NCI-H2107 treated with DMSO at 0.1 percent for 48 hours (cell line): ENCODE measurements around the gene SPRED3.
"Not testable (repeated sequence)": the region's sequence is repeated elsewhere in the genome, so short reads cannot be mapped to it uniquely, and the experiment has no call there.

Source experiments
- DNase-seq: peaks from one replicate; lab custom pipeline; 2025; ENCODE audit not compliant: unreplicated experiment; lab: John Stamatoyannopoulos, UW

SPRED3 gene

DNA sequence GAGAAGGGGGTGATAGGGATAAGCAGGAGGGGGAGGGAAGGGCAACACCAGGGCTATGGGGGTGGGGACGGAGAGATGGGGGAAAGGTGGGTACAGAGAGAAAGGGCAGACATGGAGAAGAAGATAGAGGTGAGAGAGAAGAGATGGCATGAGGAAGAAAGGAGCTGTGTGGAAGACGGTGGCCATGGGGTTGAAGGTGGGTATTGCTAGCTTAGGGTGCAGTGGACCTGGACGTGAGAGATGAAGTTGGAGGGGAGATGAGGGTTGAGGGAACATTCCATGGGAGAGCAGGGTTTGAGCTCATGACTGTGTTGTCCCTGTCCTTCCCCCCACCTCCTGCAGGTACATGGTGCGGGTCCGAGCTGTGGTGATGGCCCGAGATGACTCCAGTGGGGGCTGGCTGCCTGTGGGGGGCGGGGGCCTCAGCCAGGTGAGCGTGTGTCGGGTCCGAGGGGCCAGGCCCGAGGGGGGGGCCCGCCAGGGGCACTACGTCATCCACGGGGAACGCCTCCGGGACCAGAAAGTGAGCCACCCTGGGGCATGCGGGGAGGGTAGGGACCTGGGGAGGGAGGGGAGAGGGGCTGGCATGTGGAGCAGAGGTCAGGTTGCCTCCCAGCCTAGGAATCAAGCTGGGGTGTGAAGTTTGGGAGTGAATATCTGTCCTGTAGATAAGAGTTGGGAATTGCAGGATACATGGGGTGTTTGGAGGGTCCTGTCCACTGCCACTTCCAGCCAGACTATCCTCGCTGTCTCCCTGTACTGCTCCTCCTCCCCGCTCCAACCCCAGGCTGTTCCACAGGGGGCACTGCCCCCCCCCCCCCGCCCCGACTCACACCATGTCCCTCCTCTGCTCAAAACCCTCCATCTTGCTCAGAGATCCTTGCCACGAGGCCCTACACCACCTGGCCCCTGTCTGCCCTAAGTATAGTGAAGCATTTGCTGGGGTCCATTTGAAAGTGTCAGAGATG lies 1.7 kb downstream of the SPRED3 start:
- no peak for DNase-seq

- no peak for DNase-seq
Observed at GRCh38 chr19:38391911-38392464, 3.5 kb downstream of the SPRED3 start.

DNA sequence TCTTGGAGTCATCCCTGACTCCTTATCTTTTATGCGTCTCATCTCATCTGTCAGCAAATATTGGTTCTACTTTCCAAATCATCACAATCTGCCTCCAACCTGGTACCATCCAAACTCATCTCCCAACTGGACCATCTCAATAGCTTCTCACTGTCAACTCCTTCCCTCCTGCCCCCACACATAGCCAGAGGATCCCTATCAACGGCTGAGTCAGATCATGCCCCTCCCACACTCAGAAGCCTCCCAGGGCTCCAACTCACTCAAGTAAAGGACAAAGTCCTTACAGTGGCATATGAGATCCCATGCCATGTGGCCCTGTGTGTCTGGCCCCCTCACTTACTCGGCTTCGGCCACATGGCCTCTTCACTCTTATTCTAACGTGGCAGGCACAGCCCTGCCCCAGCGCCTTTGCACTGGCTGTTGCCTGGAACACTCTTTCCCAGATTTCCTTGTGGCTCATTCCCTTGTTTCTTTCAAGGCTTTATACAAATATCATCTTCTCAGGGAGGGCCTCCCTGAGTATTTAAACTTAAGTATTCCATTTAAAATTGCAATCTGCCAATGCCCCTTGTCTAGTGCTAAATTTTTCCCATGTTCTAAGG lies 4.3 kb downstream of the SPRED3 start:
- DNase-seq = no peak

- DNase-seq = no peak
Observed at GRCh38 chr19:38394488-38394887, 6.0 kb downstream of the SPRED3 start.

DNA sequence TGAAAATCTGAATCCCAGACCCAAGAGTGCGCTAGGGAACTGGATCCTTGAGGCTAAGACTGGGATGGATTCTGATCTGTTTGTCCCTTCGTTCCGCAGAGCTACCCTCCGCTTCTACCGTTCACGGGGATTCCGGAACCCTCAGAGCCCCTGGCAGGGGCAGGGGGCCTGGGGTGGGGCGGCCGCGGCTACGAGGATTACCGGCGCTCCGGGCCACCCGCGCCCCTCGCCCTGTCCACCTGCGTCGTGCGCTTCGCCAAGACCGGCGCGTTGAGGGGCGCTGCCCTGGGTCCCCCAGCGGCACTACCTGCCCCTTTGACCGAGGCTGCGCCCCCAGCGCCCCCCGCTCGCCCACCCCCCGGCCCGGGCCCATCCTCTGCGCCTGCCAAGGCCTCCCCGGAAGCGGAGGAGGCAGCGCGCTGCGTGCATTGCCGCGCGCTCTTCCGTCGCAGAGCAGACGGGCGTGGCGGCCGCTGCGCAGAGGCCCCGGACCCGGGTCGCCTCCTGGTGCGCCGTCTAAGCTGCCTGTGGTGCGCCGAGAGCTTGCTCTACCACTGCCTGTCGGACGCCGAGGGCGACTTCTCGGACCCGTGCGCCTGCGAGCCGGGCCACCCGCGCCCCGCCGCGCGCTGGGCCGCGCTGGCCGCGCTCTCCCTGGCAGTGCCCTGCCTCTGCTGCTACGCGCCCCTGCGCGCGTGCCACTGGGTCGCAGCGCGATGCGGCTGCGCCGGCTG lies 7.1 kb downstream of the SPRED3 start:
- DNase-seq = no peak

DNA sequence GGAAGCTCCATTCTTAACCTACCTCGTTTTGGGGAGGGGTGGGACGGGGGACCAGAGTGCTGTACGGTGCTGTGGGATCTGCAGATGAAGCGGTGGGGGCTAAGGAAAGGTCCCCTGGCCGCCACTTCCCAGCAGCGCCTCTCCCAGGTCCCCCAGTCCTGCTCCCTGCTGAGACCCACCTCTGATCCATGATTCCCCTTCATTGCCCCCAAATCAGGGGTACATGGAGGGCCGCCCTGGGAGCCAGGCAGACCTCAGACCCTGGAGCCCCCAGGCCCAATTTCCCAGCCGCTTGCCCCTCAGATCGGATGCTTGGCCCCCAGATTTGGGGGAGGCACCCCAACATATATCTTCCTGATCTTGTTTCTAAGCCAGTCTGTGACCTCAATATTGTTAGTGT lies 10.6 kb downstream of the SPRED3 start:
- DNase-seq = no peak

DNA sequence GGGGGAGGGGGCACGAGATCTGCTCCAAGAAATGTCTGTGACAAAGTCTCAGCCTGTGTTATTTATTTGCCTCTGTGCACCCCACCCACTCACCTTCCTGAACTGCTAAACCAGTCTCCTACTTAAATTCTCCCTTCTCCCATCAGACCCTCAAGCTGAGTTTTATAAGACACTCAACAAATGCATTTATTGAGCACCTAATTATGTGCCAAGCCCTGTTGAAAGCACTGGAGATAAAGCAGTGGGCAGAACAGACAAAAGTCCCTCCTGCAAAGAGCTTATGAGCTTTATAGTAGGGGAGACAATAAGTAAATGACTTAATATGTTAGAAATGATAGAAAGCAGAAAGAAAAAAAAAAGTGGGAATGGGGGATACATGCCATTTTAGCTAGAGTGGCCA lies 11.0 kb downstream of the SPRED3 start:
- DNase-seq = no peak

DNA sequence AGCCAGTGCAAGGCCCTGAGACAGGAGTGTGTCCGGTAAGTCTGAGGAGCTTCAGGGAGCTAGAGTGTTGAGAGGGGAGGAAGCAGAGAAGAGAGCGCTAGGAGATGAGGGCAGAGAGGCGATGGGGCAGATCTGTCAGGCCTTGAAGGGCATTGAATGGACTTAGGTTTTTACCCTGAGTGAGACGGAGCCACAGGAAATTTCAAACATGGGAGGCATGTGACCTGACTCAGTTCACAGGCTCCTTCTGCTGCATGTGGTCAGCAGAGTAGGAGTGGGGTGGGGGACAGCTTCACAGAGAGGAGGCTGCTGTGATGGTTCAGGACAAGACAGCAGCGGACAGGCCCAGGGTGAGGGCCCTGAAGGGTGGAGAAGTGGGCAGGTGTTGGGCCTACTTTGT lies 11.9 kb downstream of the SPRED3 start:
- DNase-seq = no peak

DNA sequence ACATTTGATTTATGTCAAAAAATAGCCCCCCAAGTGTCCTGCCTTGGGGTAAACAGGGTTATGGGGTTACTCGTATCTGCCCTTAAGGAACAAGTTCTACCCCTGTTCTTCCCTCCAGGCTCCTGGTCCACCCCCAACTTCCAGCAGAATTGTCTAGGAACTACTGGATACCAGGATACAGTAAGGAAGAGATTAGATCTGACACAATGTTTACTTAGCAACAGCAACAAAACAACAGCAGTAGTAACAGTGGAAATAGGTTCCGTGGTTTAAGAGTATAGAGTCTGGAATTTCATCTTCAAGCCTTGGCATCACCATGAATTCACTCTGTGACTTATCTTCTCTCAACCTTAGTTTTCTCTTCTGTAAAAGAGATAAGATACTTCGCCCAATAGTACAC lies 12.7 kb downstream of the SPRED3 start:
- no peak for DNase-seq

GRCh38 chr19:38402623-38402966 lies 14.1 kb downstream of the SPRED3 start:
- DNase-seq = no peak

GRCh38 chr19:38402967-38403674 lies 14.6 kb downstream of the SPRED3 start, which contains the start of gene FAM98C:
Gene FAM98C, plus strand, starts transcription at chr19:38403093. Its CDS starts 61 bp downstream, at chr19:38403154.
- DNase-seq = peak; percentile 84

DNA sequence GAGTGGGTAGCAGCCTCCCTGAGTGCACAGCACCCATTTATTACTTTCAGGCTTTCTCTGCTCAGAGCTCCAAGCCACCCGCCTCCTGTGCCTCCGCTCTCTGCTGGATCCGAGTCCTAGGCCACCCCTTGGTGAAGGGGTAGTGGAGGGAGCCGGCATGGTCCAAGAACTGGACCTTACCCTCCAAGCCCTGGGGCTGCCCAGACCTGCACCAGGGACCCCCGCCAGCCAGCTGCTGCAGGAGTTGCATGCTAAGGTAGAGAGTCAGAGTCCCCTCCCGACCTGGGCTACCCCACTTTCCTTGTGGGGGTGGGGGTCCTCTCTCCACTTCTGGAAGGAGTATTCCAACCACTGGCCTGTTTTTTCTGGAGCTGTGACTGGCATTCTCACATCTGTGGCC lies 16.4 kb downstream of the SPRED3 start:
- DNase-seq = no peak

DNA sequence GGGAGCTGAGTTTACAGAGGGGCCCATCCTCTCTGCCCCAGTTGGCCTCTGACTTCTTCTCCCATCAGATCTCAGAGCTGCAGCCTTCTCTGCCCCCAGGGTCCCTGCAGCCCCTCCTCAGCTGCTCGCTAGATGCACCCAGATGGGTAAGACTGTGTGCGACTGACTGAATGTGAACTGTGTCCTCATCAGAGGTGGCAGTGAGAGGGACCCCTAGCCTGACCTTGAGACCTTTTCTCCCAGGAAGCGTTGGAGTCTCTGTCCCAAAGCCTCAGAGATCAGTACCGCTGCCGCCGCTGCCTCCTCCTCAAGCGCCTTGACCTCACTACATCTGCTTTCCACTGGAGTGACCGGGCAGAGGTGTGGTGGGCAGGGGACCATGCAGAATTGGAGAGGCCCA lies 16.8 kb downstream of the SPRED3 start:
- DNase-seq = no peak

- no peak for DNase-seq
Observed at GRCh38 chr19:38409631-38410133, 21.2 kb downstream of the SPRED3 start.

- not testable (repeated sequence) for DNase-seq
Observed at GRCh38 chr19:38410407-38410806, 21.9 kb downstream of the SPRED3 start.

DNA sequence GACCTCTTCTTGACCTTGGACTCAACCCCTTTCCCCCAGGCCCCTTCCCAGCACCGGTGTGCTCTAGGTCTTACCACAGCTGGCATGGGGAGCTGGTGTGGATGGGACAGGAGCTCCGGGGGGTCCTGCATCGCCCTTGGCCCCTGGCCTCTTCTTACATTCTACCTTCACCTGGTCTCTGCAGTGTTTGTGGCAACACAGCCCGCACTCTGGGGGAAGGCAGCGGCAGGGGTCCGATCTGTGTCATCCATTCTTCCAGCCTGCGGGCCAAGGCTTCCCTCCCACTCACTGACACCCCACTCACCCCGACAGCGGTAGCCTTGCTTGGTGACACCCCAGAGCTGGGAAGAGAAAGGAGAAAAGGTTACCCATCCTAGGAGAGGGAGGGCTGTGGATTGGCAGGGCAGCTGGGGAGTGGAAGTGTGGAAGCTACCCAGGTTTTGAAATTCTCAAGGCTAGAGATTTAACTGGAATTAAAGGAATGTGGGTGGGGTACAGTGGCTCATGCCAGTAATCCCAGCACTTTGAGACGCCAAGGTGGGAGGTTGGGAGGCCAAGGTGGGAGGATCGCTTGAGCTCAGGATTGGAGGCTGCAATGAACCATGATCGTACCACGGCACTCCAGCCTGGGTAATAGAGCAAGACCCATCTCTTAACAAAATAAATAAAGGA lies 22.7 kb downstream of the SPRED3 start:
- no peak for DNase-seq

DNA sequence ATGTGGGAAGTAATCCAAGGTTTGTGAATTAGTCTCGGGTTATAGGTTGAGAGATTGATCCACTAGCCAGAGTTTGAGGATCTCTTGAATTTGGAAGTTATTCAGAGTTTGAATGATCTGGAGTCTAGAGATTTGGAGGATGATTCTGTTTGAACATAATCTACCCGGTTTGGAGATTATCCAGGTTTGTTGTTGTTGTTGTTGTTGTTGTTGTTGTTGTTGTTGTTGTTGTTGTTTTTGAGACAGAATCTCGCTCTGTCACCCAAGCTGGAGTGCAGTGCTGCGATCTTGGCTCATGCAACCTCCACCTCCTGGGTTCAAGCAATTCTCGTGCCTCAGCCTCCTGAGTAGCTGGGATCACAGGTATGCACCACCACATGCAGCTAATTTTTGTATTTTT lies 23.4 kb downstream of the SPRED3 start:
- DNase-seq = not testable (repeated sequence)

- no peak for DNase-seq
Observed at GRCh38 chr19:38412491-38412890, 24.0 kb downstream of the SPRED3 start.

GRCh38 chr19:38412961-38413360 lies 24.5 kb downstream of the SPRED3 start:
- no peak for DNase-seq

- DNase-seq = no peak
Observed at GRCh38 chr19:38413416-38413815, 24.9 kb downstream of the SPRED3 start.
